ENCODE results near the gene GNG2. TPM values are rescaled to one million over a fixed set of nuclear protein-coding genes. Genes with fewer than 3 reads are reported as not detected.

The GNG2 gene
- total RNA-seq, 1 experiment from 2014 or later, result 54.1 TPM

GRCh38 chr14:51889851-51890250 is 29.4 kb downstream of the GNG2 start:
- peak; percentile 68 for DNase-seq (ENCODE audit: low read depth)

- DNase-seq (ENCODE audit: low read depth), result no peak
These were observed 33.8 kb downstream of the GNG2 start for GRCh38 chr14:51894250-51894649.

- DNase-seq (ENCODE audit: low read depth), result no peak
These were observed 35.0 kb downstream of the GNG2 start for GRCh38 chr14:51895375-51895774.

GRCh38 chr14:51897791-51898355 is 37.5 kb downstream of the GNG2 start:
- DNase-seq (ENCODE audit: low read depth), result no peak

- DNase-seq (ENCODE audit: low read depth), result no peak
These were observed 41.1 kb downstream of the GNG2 start for GRCh38 chr14:51901475-51902024.

GRCh38 chr14:51905656-51906121 is 45.3 kb downstream of the GNG2 start:
- peak; percentile 82 for DNase-seq (ENCODE audit: low read depth)

- DNase-seq (ENCODE audit: low read depth), result no peak
These were observed 47.7 kb downstream of the GNG2 start for GRCh38 chr14:51908086-51908485.

- DNase-seq (ENCODE audit: low read depth), result no peak
These were observed 51.8 kb downstream of the GNG2 start for GRCh38 chr14:51912112-51912786.

GRCh38 chr14:51914310-51914709 is 53.9 kb downstream of the GNG2 start:
- DNase-seq (ENCODE audit: low read depth), result no peak

GRCh38 chr14:51917193-51917592 is 56.8 kb downstream of the GNG2 start:
- no peak for DNase-seq (ENCODE audit: low read depth)

- no peak for DNase-seq (ENCODE audit: low read depth)
These were observed 60.6 kb downstream of the GNG2 start for GRCh38 chr14:51921026-51921425.

- DNase-seq (ENCODE audit: low read depth), result no peak
These were observed 62.2 kb downstream of the GNG2 start for GRCh38 chr14:51922624-51923023.

GRCh38 chr14:51924600-51924999 is 64.2 kb downstream of the GNG2 start:
- no peak for DNase-seq (ENCODE audit: low read depth)

- DNase-seq (ENCODE audit: low read depth), result no peak
These were observed 65.6 kb downstream of the GNG2 start for GRCh38 chr14:51925980-51926379.

GRCh38 chr14:51926449-51926848 is 66.0 kb downstream of the GNG2 start:
- DNase-seq (ENCODE audit: low read depth), result no peak

- no peak for DNase-seq (ENCODE audit: low read depth)
These were observed 68.2 kb downstream of the GNG2 start for GRCh38 chr14:51928568-51928967.

- DNase-seq (ENCODE audit: low read depth), result peak; percentile 31
These were observed 68.8 kb downstream of the GNG2 start for GRCh38 chr14:51929166-51929565.

GRCh38 chr14:51929910-51930682 is 69.7 kb downstream of the GNG2 start:
- no peak for DNase-seq (ENCODE audit: low read depth)

- DNase-seq (ENCODE audit: low read depth), result no peak
These were observed 70.9 kb downstream of the GNG2 start for GRCh38 chr14:51931308-51931707.

- DNase-seq (ENCODE audit: low read depth), result no peak
These were observed 72.8 kb downstream of the GNG2 start for GRCh38 chr14:51933191-51933590.

GRCh38 chr14:51938137-51938536 is 77.7 kb downstream of the GNG2 start:
- peak; percentile 11 for DNase-seq (ENCODE audit: low read depth)

- DNase-seq (ENCODE audit: low read depth), result no peak
These were observed 78.4 kb downstream of the GNG2 start for GRCh38 chr14:51938821-51939220.
